ENCODE measurements around the gene GYPB. TPM values are rescaled to one million over a fixed set of nuclear protein-coding genes. Genes with fewer than 3 reads are reported as not detected.
"Not testable (repeated sequence)": the region's sequence is repeated elsewhere in the genome, so short reads cannot be mapped to it uniquely, and the experiment has no call there.

The GYPB gene
- polyA plus RNA-seq, 2 donors = not detected

GRCh38 chr4:144016057-144016605 is 3.0 kb downstream of the GYPB start:
- H3K36me3 ChIP-seq (ENCODE audit: control insufficient read depth in 2 of 2, insufficient read depth in 2 of 2, low read length in 1 of 2); H3K4me3 ChIP-seq (ENCODE audit: low read depth in 1 of 2, low read length in 2 of 2); H3K4me1 ChIP-seq (ENCODE audit: control insufficient read depth in 2 of 2, insufficient read depth in 2 of 2, low read length in 1 of 2); H3K27me3 ChIP-seq (ENCODE audit: control insufficient read depth in 1 of 2, insufficient read depth in 2 of 2, low read length in 2 of 2); H3K9me3 ChIP-seq (ENCODE audit: control insufficient read depth in 2 of 2, insufficient read depth in 1 of 2, low read depth in 1 of 2, low read length in 1 of 2); H3K27ac ChIP-seq (ENCODE audit: low read depth in 2 of 2, low read length in 1 of 2): not testable (repeated sequence)
- WGBS, 2 donors = 72 to 79% methylated on average over 2 of the region's 2 CpGs

GRCh38 chr4:144014808-144015207 is 4.4 kb downstream of the GYPB start:
- Histone ChIP-seq H3K36me3 (ENCODE audit: control insufficient read depth in 2 of 2, insufficient read depth in 2 of 2, low read length in 1 of 2) (no peaks in the 10 kb centered on the region), H3K27ac (ENCODE audit: low read depth in 2 of 2, low read length in 1 of 2) (no peak overlapping the region), H3K9me3 (ENCODE audit: control insufficient read depth in 2 of 2, insufficient read depth in 1 of 2, low read depth in 1 of 2, low read length in 1 of 2) (no peaks in the 10 kb centered on the region), H3K4me1 (ENCODE audit: control insufficient read depth in 2 of 2, insufficient read depth in 2 of 2, low read length in 1 of 2) (no peaks in the 10 kb centered on the region), H3K27me3 (ENCODE audit: control insufficient read depth in 1 of 2, insufficient read depth in 2 of 2, low read length in 2 of 2) (no peaks in the 10 kb centered on the region), H3K4me3 (ENCODE audit: low read depth in 1 of 2, low read length in 2 of 2) (no peak overlapping the region)
- 67 to 76% methylated on average over 2 of the region's 2 CpGs for WGBS, 2 donors

- 90 to 92% methylated on average over 3 of the region's 3 CpGs for WGBS, 2 donors
- H3K9me3 ChIP-seq (ENCODE audit: control insufficient read depth in 2 of 2, insufficient read depth in 1 of 2, low read depth in 1 of 2, low read length in 1 of 2) = not testable (repeated sequence)
These were observed 10.6 kb downstream of the GYPB start for GRCh38 chr4:144008602-144009001.

GRCh38 chr4:144007960-144008359 is 11.2 kb downstream of the GYPB start:
- H3K27ac ChIP-seq (ENCODE audit: low read depth in 2 of 2, low read length in 1 of 2) = not testable (repeated sequence)

More at GRCh38 chr4:144008602-144009001, 10.6 kb downstream of the GYPB start:
- H3K27me3 ChIP-seq (ENCODE audit: control insufficient read depth in 1 of 2, insufficient read depth in 2 of 2, low read length in 2 of 2); H3K4me3 ChIP-seq (ENCODE audit: low read depth in 1 of 2, low read length in 2 of 2); H3K36me3 ChIP-seq (ENCODE audit: control insufficient read depth in 2 of 2, insufficient read depth in 2 of 2, low read length in 1 of 2); H3K4me1 ChIP-seq (ENCODE audit: control insufficient read depth in 2 of 2, insufficient read depth in 2 of 2, low read length in 1 of 2); H3K27ac ChIP-seq (ENCODE audit: low read depth in 2 of 2, low read length in 1 of 2): not testable (repeated sequence)

GRCh38 chr4:144006200-144006803 is 12.9 kb downstream of the GYPB start:
- not testable (repeated sequence) for H3K27me3 ChIP-seq (ENCODE audit: control insufficient read depth in 1 of 2, insufficient read depth in 2 of 2, low read length in 2 of 2); H3K4me3 ChIP-seq (ENCODE audit: low read depth in 1 of 2, low read length in 2 of 2); H3K36me3 ChIP-seq (ENCODE audit: control insufficient read depth in 2 of 2, insufficient read depth in 2 of 2, low read length in 1 of 2); H3K9me3 ChIP-seq (ENCODE audit: control insufficient read depth in 2 of 2, insufficient read depth in 1 of 2, low read depth in 1 of 2, low read length in 1 of 2); H3K4me1 ChIP-seq (ENCODE audit: control insufficient read depth in 2 of 2, insufficient read depth in 2 of 2, low read length in 1 of 2); H3K27ac ChIP-seq (ENCODE audit: low read depth in 2 of 2, low read length in 1 of 2)
- WGBS, 2 donors = 75 to 78% methylated on average over 2 of the region's 2 CpGs

More at GRCh38 chr4:144007960-144008359, 11.2 kb downstream of the GYPB start:
- H3K27me3 ChIP-seq (ENCODE audit: control insufficient read depth in 1 of 2, insufficient read depth in 2 of 2, low read length in 2 of 2); H3K4me3 ChIP-seq (ENCODE audit: low read depth in 1 of 2, low read length in 2 of 2); H3K4me1 ChIP-seq (ENCODE audit: control insufficient read depth in 2 of 2, insufficient read depth in 2 of 2, low read length in 1 of 2); H3K9me3 ChIP-seq (ENCODE audit: control insufficient read depth in 2 of 2, insufficient read depth in 1 of 2, low read depth in 1 of 2, low read length in 1 of 2); H3K36me3 ChIP-seq (ENCODE audit: control insufficient read depth in 2 of 2, insufficient read depth in 2 of 2, low read length in 1 of 2): not testable (repeated sequence)
- WGBS, 2 donors = 67 to 68% methylated on average over 1 of the region's 1 CpG

GRCh38 chr4:144005558-144005953 is 13.6 kb downstream of the GYPB start:
- not testable (repeated sequence) for H3K27ac ChIP-seq (ENCODE audit: low read depth in 2 of 2, low read length in 1 of 2); H3K36me3 ChIP-seq (ENCODE audit: control insufficient read depth in 2 of 2, insufficient read depth in 2 of 2, low read length in 1 of 2); H3K4me1 ChIP-seq (ENCODE audit: control insufficient read depth in 2 of 2, insufficient read depth in 2 of 2, low read length in 1 of 2); H3K27me3 ChIP-seq (ENCODE audit: control insufficient read depth in 1 of 2, insufficient read depth in 2 of 2, low read length in 2 of 2); H3K4me3 ChIP-seq (ENCODE audit: low read depth in 1 of 2, low read length in 2 of 2); H3K9me3 ChIP-seq (ENCODE audit: control insufficient read depth in 2 of 2, insufficient read depth in 1 of 2, low read depth in 1 of 2, low read length in 1 of 2)

- H3K27ac ChIP-seq (ENCODE audit: low read depth in 2 of 2, low read length in 1 of 2); H3K4me1 ChIP-seq (ENCODE audit: control insufficient read depth in 2 of 2, insufficient read depth in 2 of 2, low read length in 1 of 2); H3K4me3 ChIP-seq (ENCODE audit: low read depth in 1 of 2, low read length in 2 of 2); H3K9me3 ChIP-seq (ENCODE audit: control insufficient read depth in 2 of 2, insufficient read depth in 1 of 2, low read depth in 1 of 2, low read length in 1 of 2); H3K27me3 ChIP-seq (ENCODE audit: control insufficient read depth in 1 of 2, insufficient read depth in 2 of 2, low read length in 2 of 2); H3K36me3 ChIP-seq (ENCODE audit: control insufficient read depth in 2 of 2, insufficient read depth in 2 of 2, low read length in 1 of 2): not testable (repeated sequence)
- WGBS, 2 donors = 74 to 78% methylated on average over 4 of the region's 4 CpGs
These were observed 14.2 kb downstream of the GYPB start for GRCh38 chr4:144004868-144005557.

- not testable (repeated sequence) for H3K4me1 ChIP-seq (ENCODE audit: control insufficient read depth in 2 of 2, insufficient read depth in 2 of 2, low read length in 1 of 2); H3K36me3 ChIP-seq (ENCODE audit: control insufficient read depth in 2 of 2, insufficient read depth in 2 of 2, low read length in 1 of 2); H3K27ac ChIP-seq (ENCODE audit: low read depth in 2 of 2, low read length in 1 of 2); H3K27me3 ChIP-seq (ENCODE audit: control insufficient read depth in 1 of 2, insufficient read depth in 2 of 2, low read length in 2 of 2); H3K9me3 ChIP-seq (ENCODE audit: control insufficient read depth in 2 of 2, insufficient read depth in 1 of 2, low read depth in 1 of 2, low read length in 1 of 2); H3K4me3 ChIP-seq (ENCODE audit: low read depth in 1 of 2, low read length in 2 of 2)
These were observed 15.3 kb downstream of the GYPB start for GRCh38 chr4:144003890-144004265.

GRCh38 chr4:144003205-144003889 is 15.8 kb downstream of the GYPB start:
- H3K36me3 ChIP-seq (ENCODE audit: control insufficient read depth in 2 of 2, insufficient read depth in 2 of 2, low read length in 1 of 2); H3K27me3 ChIP-seq (ENCODE audit: control insufficient read depth in 1 of 2, insufficient read depth in 2 of 2, low read length in 2 of 2); H3K9me3 ChIP-seq (ENCODE audit: control insufficient read depth in 2 of 2, insufficient read depth in 1 of 2, low read depth in 1 of 2, low read length in 1 of 2); H3K27ac ChIP-seq (ENCODE audit: low read depth in 2 of 2, low read length in 1 of 2); H3K4me1 ChIP-seq (ENCODE audit: control insufficient read depth in 2 of 2, insufficient read depth in 2 of 2, low read length in 1 of 2); H3K4me3 ChIP-seq (ENCODE audit: low read depth in 1 of 2, low read length in 2 of 2): not testable (repeated sequence)
- WGBS, 2 donors = 52 to 57% methylated on average over 2 of the region's 2 CpGs
